DMS 273 (cell line): ENCODE measurements around the gene ANKRD31.

ENCODE experiments used
- DNase-seq: peaks from one replicate; lab custom pipeline; 2025; ENCODE audit not compliant: unreplicated experiment; lab: John Stamatoyannopoulos, UW

ANKRD31 gene

GRCh38 chr5:75059912-75060545 lies 176.6 kb downstream of the ANKRD31 start:
- no peak for DNase-seq

- no peak for DNase-seq
Observed at GRCh38 chr5:75058986-75059535, 177.6 kb downstream of the ANKRD31 start.

- no peak for DNase-seq
Observed at GRCh38 chr5:75057561-75057960, 179.1 kb downstream of the ANKRD31 start.

GRCh38 chr5:75055727-75056144 lies 180.9 kb downstream of the ANKRD31 start:
- DNase-seq, result no peak

GRCh38 chr5:75054134-75054930 lies 182.3 kb downstream of the ANKRD31 start:
- peak; percentile 71 for DNase-seq

- DNase-seq, result peak; percentile 85
Observed at GRCh38 chr5:75053304-75054133, 183.2 kb downstream of the ANKRD31 start.

GRCh38 chr5:75053054-75053303 lies 183.7 kb downstream of the ANKRD31 start:
- DNase-seq, result no peak

GRCh38 chr5:75052192-75053053 lies 184.3 kb downstream of the ANKRD31 start, which contains the start of gene GCNT4:
TSS of gene GCNT4 (minus strand) at chr5:75052558. CDS start at chr5:75030037, 22,521 bp downstream.
- peak; percentile 77 for DNase-seq

GRCh38 chr5:75051217-75051751 lies 185.4 kb downstream of the ANKRD31 start:
- no peak for DNase-seq

- peak; percentile 81 for DNase-seq
Observed at GRCh38 chr5:75050415-75050814, 186.3 kb downstream of the ANKRD31 start.

GRCh38 chr5:75049456-75050351 lies 187.0 kb downstream of the ANKRD31 start:
- peak; percentile 82 for DNase-seq

- no peak for DNase-seq
Observed at GRCh38 chr5:75048457-75048953, 188.2 kb downstream of the ANKRD31 start.

- DNase-seq, result no peak
Observed at GRCh38 chr5:75047356-75047755, 189.3 kb downstream of the ANKRD31 start.

GRCh38 chr5:75046366-75047142 lies 190.1 kb downstream of the ANKRD31 start:
- DNase-seq, result no peak

GRCh38 chr5:75045071-75045470 lies 191.6 kb downstream of the ANKRD31 start:
- no peak for DNase-seq

- no peak for DNase-seq
Observed at GRCh38 chr5:75044406-75044805, 192.3 kb downstream of the ANKRD31 start.

- peak; percentile 36 for DNase-seq
Observed at GRCh38 chr5:75043633-75044264, 192.9 kb downstream of the ANKRD31 start.

GRCh38 chr5:75042522-75042921 lies 194.2 kb downstream of the ANKRD31 start:
- DNase-seq, result no peak
